AG09309 (cell line): ENCODE data around the gene BICDL2.

Source experiments
- DNase-seq: peaks from one replicate; pipeline ENCODE4 v3.0.0-alpha.2; 2010; ENCODE audit warnings: low read depth
- H3K4me3 ChIP-seq: 2 replicates; pipeline ENCODE4 v1.5.1; 2011; ENCODE audit warnings: mild to moderate bottlenecking, low read depth, low read length, moderate library complexity; ENCODE audit not compliant: control insufficient read depth
- CTCF ChIP-seq: IDR thresholded peaks from 2 replicates; pipeline ENCODE4 v1.5.1; 2011; ENCODE audit warnings: mild to moderate bottlenecking, low read depth, low read length, inconsistent platforms; ENCODE audit not compliant: insufficient read depth, control insufficient read depth; ENCODE audit errors: missing control alignments

Gene BICDL2

DNA sequence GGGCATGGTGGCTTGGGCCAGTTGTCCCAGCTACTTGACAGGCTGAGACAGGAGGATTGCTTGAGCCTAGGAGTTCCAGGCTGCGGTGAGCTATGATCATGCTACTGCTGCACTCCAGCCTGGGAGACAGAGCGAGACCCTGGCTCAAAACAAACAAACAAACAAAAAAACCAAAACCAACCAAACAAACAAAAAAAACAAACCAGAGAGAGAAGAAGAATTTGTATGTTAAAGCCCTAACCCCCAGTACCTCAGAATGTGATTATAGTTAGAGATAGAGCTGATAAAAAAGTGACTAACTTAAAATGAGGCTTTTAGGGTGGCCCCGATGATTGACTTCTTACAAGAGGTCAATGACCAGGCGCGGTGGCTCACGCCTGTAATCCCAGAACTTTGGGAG is 8.0 kb upstream of the BICDL2 start:
- no peak for TF ChIP-seq CTCF
- DNase-seq, result no peak
- no peak overlapping the region for H3K4me3 ChIP-seq

GRCh38 chr16:3042376-3042775 is 5.6 kb upstream of the BICDL2 start:
- TF ChIP-seq CTCF, result no peak
- DNase-seq, result no peak
- H3K4me3 ChIP-seq, result no peak overlapping the region

DNA sequence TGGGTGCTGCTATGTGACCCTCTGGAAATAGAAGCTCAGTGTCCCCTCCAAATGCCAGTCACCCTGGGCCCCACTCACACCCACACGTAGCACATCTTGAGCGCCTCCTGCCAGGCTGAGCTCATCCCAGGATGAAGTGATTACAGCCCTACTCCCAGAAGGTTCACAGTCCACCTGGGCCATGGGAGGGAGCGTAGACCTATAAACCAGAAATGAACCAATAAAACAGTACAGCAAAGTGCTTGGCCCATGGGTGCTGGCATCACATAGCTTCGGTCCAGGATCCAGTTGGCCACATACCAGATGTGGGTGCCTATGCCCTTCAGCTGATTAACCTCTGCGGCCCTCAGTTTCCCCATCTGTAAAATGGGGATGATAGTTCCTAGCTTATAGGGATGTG is 2.2 kb upstream of the BICDL2 start:
- DNase-seq, result no peak
- no peak for TF ChIP-seq CTCF
- H3K4me3 ChIP-seq, result no peak overlapping the region

DNA sequence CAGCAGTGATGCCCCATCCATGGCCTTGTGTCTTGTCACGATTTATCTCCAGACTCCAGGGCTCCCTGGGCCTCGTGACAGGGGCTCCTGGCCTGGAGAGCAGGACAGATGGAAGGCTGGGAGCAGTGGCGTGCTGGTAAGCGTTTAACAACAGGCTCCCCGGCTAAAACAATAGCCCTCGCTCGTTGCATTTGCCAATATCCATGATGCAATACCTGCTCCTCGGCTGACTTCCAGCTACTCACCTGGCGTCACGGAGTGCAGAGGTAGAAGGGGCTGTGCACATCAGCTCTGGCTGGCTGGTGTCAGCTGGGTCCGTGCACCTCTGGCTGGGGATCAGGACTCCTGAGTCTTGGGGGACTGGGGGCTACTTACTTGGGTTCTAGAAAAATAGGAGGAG is 1.5 kb upstream of the BICDL2 start:
- TF ChIP-seq CTCF, result no peak
- DNase-seq, result no peak
- no peak overlapping the region for H3K4me3 ChIP-seq

DNA sequence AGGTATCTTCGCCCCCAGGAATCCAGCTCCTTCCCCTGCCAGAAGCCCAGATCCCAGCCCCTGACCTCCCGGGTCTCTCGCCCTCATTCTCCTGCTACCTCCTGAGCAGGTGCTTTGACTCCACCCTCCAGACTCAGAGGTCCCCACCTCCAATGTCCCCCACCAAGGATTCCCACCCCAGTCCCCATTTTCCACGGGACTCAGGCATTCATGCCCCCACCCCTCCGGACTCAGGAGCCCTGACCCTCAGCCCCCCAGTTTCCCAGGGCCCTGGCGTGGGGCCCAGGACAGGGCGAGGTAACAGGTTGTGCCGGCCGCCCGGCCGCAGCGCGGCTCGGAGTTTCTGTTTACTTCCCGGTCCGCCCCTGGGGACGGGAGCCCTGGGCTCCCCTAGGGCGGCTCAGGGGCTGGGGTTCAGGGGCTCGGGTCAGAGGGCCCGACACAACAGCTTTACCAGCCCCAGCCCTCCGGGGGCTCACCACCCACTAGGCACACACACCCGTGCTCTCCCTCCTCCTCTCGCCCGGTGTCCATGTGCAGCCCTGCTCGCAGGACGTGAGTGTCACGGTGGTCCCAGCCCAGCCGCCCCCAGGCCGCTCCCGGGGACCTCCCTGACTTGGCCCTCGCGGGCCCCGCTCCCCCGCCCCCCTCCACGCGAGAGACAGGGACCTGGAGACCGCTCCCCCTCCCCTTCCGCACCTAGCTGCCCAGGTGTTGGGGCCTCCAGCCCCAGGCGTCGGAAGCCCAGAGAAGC is 595 bp downstream of the BICDL2 start:
- H3K4me3 ChIP-seq, result no peak overlapping the region

DNA sequence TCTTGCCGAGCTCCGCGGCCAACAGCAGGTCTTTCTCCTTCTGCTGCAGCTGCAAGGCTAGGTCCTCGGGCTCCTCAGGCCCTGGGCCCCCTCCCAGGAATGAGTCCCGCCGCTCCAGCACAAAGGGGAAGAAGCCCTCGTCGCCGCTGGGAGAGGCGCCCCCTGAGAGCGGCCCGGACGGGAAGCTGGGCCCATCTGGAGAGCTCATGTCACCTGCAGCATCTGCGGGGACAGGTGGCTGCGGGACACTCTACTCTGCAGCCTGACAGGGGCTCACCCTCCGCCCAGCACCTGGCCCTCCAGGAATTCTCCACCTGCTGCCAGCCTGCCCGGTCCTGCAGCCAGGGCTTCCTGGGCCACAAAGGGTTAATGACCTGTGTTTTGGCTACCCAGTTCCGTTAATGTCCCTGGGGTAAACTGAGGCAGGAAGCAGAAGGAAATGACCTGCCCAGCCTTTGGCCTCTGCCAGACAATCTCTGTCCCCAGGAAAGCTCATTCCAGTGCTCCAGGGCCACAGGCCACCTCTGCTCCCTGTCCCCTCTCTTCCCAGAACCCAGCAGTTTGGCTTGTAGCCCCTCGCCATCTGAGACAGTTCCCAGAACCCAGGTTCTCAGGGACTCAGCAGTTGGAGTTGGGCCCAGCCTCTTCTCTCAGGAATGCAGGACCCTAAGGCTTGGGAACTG is 1.3 kb downstream of the BICDL2 start:
- no peak for TF ChIP-seq CTCF
- H3K4me3 ChIP-seq, result no peak overlapping the region
- no peak for DNase-seq

More for the DNA sequence above, 595 bp downstream of the BICDL2 start:
- no peak for TF ChIP-seq CTCF
- no peak for DNase-seq
